ENCODE results near the gene FKBP1B.
"Not testable (repeated sequence)": the region's sequence is repeated elsewhere in the genome, so short reads cannot be mapped to it uniquely, and the experiment has no call there.

Gene FKBP1B

GRCh38 chr2:24088821-24089359 lies 39.3 kb downstream of the FKBP1B start:
- Mint-ChIP-seq H3K27me3 (no peaks in the 10 kb centered on the region), H3K36me3 (ENCODE audit: low read depth) (peaks cover 4% of the 10 kb centered on the region), H3K4me3 (no peak overlapping the region)

GRCh38 chr2:24093270-24093669 lies 43.7 kb downstream of the FKBP1B start:
- not testable (repeated sequence) for ATAC-seq; DNase-seq; H3K36me3 Mint-ChIP-seq (ENCODE audit: low read depth); H3K4me1 Mint-ChIP-seq; H3K4me3 Mint-ChIP-seq; H3K9me3 Mint-ChIP-seq; H3K27ac Mint-ChIP-seq; H3K27me3 Mint-ChIP-seq

More at GRCh38 chr2:24088821-24089359, 39.3 kb downstream of the FKBP1B start:
- H3K4me1 Mint-ChIP-seq, result peaks cover 9% of the 10 kb centered on the region
- no peak for ATAC-seq
- no peak for DNase-seq
- H3K9me3 Mint-ChIP-seq, result no peaks in the 10 kb centered on the region
- H3K27ac Mint-ChIP-seq, result no peak overlapping the region

GRCh38 chr2:24095171-24095677 lies 45.7 kb downstream of the FKBP1B start:
- not testable (repeated sequence) for DNase-seq; H3K27me3 Mint-ChIP-seq; H3K27ac Mint-ChIP-seq; ATAC-seq; H3K36me3 Mint-ChIP-seq (ENCODE audit: low read depth); H3K9me3 Mint-ChIP-seq; H3K4me1 Mint-ChIP-seq; H3K4me3 Mint-ChIP-seq

- DNase-seq; H3K27me3 Mint-ChIP-seq; H3K4me1 Mint-ChIP-seq; ATAC-seq; H3K36me3 Mint-ChIP-seq (ENCODE audit: low read depth); H3K4me3 Mint-ChIP-seq; H3K27ac Mint-ChIP-seq: not testable (repeated sequence)
- H3K9me3 Mint-ChIP-seq, result peaks cover 11% of the 10 kb centered on the region
Measured at GRCh38 chr2:24100732-24101131, 51.2 kb downstream of the FKBP1B start.

GRCh38 chr2:24101992-24102391 lies 52.5 kb downstream of the FKBP1B start:
- ATAC-seq (no peak), DNase-seq (no peak)
- H3K9me3 Mint-ChIP-seq, result peaks cover 18% of the 10 kb centered on the region
- peaks cover 5% of the 10 kb centered on the region for H3K36me3 Mint-ChIP-seq (ENCODE audit: low read depth)
- H3K4me1 Mint-ChIP-seq, result peaks cover 4% of the 10 kb centered on the region
- H3K27ac Mint-ChIP-seq, result no peak overlapping the region
- no peak overlapping the region for H3K4me3 Mint-ChIP-seq
- no peaks in the 10 kb centered on the region for H3K27me3 Mint-ChIP-seq

- no peak overlapping the region for H3K4me3 Mint-ChIP-seq
- H3K9me3 Mint-ChIP-seq, result peaks cover 25% of the 10 kb centered on the region
- peaks cover 4% of the 10 kb centered on the region for H3K4me1 Mint-ChIP-seq
- DNase-seq (no peak), ATAC-seq (no peak)
- no peak overlapping the region for H3K27ac Mint-ChIP-seq
- H3K36me3 Mint-ChIP-seq (ENCODE audit: low read depth), result peaks cover 5% of the 10 kb centered on the region
- H3K27me3 Mint-ChIP-seq, result no peaks in the 10 kb centered on the region
Measured at GRCh38 chr2:24102677-24103076, 53.1 kb downstream of the FKBP1B start.

- DNase-seq, result no peak
- Mint-ChIP-seq H3K27me3 (no peaks in the 10 kb centered on the region), H3K36me3 (ENCODE audit: low read depth) (peaks cover 5% of the 10 kb centered on the region), H3K27ac (no peak overlapping the region), H3K9me3 (peaks cover 31% of the 10 kb centered on the region), H3K4me1 (peaks cover 4% of the 10 kb centered on the region), H3K4me3 (no peak overlapping the region)
- ATAC-seq, result no peak
Measured at GRCh38 chr2:24104110-24104650, 54.6 kb downstream of the FKBP1B start.

- Mint-ChIP-seq H3K4me3 (no peak overlapping the region), H3K27me3 (no peaks in the 10 kb centered on the region)
- no peak for ATAC-seq
Measured at GRCh38 chr2:24104906-24105305, 55.4 kb downstream of the FKBP1B start.

GRCh38 chr2:24105816-24106215 lies 56.3 kb downstream of the FKBP1B start:
- Mint-ChIP-seq H3K36me3 (ENCODE audit: low read depth) (peaks cover 5% of the 10 kb centered on the region), H3K9me3 (peaks cover 36% of the 10 kb centered on the region), H3K4me1 (peaks cover 4% of the 10 kb centered on the region), H3K4me3 (no peak overlapping the region), H3K27ac (no peak overlapping the region), H3K27me3 (no peaks in the 10 kb centered on the region)
- ATAC-seq, result no peak
- DNase-seq, result no peak

More at GRCh38 chr2:24104906-24105305, 55.4 kb downstream of the FKBP1B start:
- no peak for DNase-seq
- Mint-ChIP-seq H3K36me3 (ENCODE audit: low read depth) (peaks cover 5% of the 10 kb centered on the region), H3K27ac (no peak overlapping the region), H3K9me3 (peaks cover 38% of the 10 kb centered on the region), H3K4me1 (peaks cover 4% of the 10 kb centered on the region)

GRCh38 chr2:24106786-24107185 lies 57.2 kb downstream of the FKBP1B start:
- DNase-seq, result no peak
- no peak for ATAC-seq
- Mint-ChIP-seq H3K4me1 (peaks cover 4% of the 10 kb centered on the region), H3K36me3 (ENCODE audit: low read depth) (peaks cover 4% of the 10 kb centered on the region), H3K27me3 (no peaks in the 10 kb centered on the region), H3K27ac (no peak overlapping the region), H3K9me3 (peaks cover 36% of the 10 kb centered on the region), H3K4me3 (no peak overlapping the region)

- Mint-ChIP-seq H3K4me1 (peaks cover 4% of the 10 kb centered on the region), H3K4me3 (no peak overlapping the region), H3K27ac (no peak overlapping the region), H3K27me3 (no peaks in the 10 kb centered on the region), H3K36me3 (ENCODE audit: low read depth) (peaks cover 4% of the 10 kb centered on the region), H3K9me3 (peaks cover 36% of the 10 kb centered on the region)
- ATAC-seq, result no peak
- no peak for DNase-seq
Measured at GRCh38 chr2:24107336-24107735, 57.8 kb downstream of the FKBP1B start.

- H3K27ac Mint-ChIP-seq; H3K36me3 Mint-ChIP-seq (ENCODE audit: low read depth); H3K4me3 Mint-ChIP-seq; ATAC-seq; H3K27me3 Mint-ChIP-seq; DNase-seq; H3K4me1 Mint-ChIP-seq: not testable (repeated sequence)
- H3K9me3 Mint-ChIP-seq, result peaks cover 36% of the 10 kb centered on the region
Measured at GRCh38 chr2:24109431-24109830, 59.9 kb downstream of the FKBP1B start.

GRCh38 chr2:24110660-24111303 lies 61.2 kb downstream of the FKBP1B start:
- Mint-ChIP-seq H3K4me3 (no peak overlapping the region), H3K27ac (no peak overlapping the region)

GRCh38 chr2:24111407-24111901 lies 61.9 kb downstream of the FKBP1B start:
- Mint-ChIP-seq H3K36me3 (ENCODE audit: low read depth) (no peaks in the 10 kb centered on the region), H3K4me3 (no peak overlapping the region), H3K27ac (no peak overlapping the region), H3K27me3 (no peaks in the 10 kb centered on the region), H3K4me1 (no peaks in the 10 kb centered on the region), H3K9me3 (peaks cover 26% of the 10 kb centered on the region)
- no peak for DNase-seq
- no peak for ATAC-seq

More at GRCh38 chr2:24110660-24111303, 61.2 kb downstream of the FKBP1B start:
- DNase-seq, result no peak
- no peaks in the 10 kb centered on the region for H3K36me3 Mint-ChIP-seq (ENCODE audit: low read depth)
- no peak for ATAC-seq
- no peaks in the 10 kb centered on the region for H3K27me3 Mint-ChIP-seq
- H3K9me3 Mint-ChIP-seq, result peaks cover 28% of the 10 kb centered on the region
- H3K4me1 Mint-ChIP-seq, result no peaks in the 10 kb centered on the region

Data from activated naive CD8-positive, alpha-beta T cell treated with anti-CD3 and anti-CD28 coated beads, Interleukin-2, amount 50 U/mL, for 24 hours (primary cell).